GM12874 (cell line): ENCODE measurements around the gene BANF1.

Experiments
- TF ChIP-seq, protein P1 (sequence below): IDR thresholded peaks from 2 replicates; pipeline ENCODE4 v1.5.1; 2011; ENCODE audit warnings: low read depth, mild to moderate bottlenecking, control low read depth, low read length, moderate library complexity; ENCODE audit not compliant: insufficient read depth

BANF1 gene

DNA sequence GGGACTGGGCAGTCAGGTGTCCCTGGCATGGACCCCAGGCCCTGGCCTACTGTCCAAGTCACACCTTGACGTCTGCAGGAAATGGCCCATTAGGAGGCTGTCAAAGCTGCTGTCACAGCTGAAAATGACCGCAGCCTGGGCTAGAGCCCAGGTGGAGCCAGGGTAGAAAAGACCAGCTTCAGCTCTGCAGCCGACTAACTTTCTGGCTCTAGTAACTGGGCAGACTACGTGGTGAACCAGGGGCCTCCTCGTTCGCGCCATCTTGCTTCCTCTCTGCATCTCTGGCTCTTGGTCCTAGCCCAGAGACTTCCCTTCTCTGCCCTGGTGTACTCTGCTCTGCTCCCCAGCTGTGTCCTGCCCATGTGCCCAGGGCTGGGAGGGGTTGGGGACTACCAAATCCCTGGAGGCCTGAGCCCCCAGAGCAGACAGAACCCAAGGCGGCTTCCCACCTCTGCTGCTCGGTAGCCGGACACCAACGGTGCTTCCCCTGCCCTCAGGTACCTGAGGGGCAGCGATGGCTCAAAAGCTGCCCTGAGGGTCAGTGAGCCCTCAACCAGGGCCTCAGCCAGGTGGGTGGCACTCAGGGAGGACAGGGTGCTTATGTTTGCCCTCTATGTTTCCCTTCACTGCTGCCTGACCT is 21.1 kb upstream of the BANF1 start:
- TF ChIP-seq, protein P1, sequence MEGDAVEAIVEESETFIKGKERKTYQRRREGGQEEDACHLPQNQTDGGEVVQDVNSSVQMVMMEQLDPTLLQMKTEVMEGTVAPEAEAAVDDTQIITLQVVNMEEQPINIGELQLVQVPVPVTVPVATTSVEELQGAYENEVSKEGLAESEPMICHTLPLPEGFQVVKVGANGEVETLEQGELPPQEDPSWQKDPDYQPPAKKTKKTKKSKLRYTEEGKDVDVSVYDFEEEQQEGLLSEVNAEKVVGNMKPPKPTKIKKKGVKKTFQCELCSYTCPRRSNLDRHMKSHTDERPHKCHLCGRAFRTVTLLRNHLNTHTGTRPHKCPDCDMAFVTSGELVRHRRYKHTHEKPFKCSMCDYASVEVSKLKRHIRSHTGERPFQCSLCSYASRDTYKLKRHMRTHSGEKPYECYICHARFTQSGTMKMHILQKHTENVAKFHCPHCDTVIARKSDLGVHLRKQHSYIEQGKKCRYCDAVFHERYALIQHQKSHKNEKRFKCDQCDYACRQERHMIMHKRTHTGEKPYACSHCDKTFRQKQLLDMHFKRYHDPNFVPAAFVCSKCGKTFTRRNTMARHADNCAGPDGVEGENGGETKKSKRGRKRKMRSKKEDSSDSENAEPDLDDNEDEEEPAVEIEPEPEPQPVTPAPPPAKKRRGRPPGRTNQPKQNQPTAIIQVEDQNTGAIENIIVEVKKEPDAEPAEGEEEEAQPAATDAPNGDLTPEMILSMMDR: no peak

DNA sequence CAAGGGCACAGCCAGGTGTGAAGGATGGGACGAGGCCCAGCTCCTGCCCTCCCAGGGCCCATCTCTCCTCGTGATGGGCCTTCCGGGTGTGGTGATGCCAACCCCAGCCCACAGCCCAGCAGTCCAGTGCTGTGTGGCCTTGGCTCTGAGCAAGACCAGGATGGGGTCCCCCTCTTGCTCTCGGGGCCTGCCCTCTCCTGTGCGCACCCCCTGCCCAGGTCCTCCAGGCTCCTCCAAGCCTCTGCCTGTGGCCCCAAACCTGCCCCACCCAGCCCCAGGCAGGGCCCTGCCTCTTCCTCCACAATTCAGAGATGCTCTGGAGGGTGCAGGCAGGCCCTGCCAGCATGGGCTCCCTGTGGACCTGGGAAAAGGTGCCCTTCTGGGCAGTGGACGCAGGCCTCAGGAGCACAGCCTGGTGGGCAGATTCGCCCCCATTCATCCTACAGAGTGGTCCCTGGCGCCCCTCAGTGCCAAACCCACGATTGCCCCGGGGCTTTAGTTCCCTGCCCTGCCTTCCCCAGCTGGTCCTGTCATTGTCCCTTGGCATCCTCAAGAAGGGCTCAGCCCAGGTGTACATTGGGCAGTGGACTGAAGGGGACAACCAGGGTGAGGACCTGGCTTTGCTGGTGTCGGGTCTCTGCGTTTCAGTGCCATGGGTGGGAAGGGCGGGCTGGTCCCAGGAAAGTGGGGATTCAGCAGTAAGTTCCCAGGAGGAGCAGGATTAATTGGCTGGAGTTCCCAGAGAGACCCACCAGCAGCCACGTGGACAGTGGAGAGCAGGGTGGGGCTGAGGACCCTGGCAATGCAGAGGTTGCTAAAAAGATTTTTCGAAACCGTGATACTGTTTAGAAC is 20.1 kb upstream of the BANF1 start:
- TF ChIP-seq, protein P1: no peak

DNA sequence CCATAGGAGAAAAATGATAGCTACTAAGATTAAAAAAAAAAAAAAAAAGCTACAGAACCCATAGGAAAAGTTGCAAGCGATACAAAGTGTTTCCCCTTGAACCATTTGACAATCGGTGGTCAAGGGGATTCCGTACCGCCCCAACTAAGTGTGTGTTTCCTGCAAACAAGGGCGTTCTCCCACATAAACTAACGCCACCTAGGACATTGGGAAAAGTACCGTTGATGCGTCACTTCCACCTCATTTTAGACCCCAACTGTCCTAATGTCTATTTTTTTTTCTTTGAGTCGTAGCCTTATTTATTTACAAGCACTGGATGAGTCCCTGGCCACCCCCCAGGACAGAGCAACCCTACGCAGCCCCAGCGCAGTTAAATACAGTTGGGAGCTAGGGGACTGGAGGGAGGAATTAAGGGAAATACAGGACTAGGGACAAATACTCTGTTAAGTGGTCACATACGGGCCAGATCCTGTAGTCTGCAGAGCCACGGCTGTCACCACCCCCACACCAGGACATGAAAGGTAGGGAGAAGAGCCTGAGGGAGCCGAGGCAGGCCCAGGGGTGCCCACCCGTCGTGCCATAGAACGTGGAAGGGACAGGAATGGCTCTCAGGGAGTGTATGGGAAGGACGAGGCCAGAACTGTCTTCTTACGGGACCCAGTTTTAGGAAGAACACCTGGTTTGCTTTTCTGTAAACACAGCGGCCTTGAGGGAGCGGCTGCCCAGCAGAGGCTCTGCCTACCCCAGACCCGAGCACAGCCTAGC is 19.3 kb upstream of the BANF1 start:
- TF ChIP-seq, protein P1: no peak

DNA sequence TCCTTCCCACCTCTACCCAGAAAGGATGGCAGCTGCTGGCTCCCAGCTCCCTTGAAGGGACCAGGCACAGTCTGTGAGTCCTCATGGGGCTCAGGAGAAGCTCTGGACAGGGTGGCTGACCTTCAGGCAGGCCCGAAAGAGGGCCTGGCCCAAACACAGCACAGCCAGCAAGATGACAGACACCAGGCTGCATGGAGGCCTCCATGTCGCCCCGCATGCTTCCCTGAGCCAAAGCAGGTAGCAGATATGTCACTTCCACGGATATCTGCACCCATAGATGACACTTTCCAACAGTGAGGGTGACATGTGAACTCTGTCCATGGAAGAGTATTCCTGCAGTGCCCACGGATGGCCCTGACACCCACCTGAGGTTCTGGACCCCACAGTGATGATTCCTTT is 18.7 kb upstream of the BANF1 start:
- TF ChIP-seq, protein P1: no peak

DNA sequence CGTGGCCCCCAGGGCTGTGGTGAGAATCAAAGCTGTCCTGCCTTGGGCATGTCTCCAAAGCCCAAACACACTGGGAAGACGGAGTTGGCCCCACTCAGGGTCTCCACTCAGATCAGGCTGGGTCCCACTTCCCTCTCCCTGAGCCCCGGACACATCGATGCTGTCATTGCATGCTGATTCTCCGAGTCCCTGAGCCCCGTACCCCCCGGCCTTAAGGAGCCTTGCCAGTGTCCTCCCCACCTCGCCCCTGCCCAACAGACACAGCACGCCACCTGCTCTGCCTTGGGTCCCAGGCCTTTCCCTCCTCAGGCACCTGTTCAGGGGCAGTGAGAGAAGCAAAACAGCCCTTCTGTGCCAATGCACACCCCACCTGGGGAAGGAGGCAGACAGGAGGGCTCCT is 15.0 kb upstream of the BANF1 start:
- TF ChIP-seq, protein P1: no peak

DNA sequence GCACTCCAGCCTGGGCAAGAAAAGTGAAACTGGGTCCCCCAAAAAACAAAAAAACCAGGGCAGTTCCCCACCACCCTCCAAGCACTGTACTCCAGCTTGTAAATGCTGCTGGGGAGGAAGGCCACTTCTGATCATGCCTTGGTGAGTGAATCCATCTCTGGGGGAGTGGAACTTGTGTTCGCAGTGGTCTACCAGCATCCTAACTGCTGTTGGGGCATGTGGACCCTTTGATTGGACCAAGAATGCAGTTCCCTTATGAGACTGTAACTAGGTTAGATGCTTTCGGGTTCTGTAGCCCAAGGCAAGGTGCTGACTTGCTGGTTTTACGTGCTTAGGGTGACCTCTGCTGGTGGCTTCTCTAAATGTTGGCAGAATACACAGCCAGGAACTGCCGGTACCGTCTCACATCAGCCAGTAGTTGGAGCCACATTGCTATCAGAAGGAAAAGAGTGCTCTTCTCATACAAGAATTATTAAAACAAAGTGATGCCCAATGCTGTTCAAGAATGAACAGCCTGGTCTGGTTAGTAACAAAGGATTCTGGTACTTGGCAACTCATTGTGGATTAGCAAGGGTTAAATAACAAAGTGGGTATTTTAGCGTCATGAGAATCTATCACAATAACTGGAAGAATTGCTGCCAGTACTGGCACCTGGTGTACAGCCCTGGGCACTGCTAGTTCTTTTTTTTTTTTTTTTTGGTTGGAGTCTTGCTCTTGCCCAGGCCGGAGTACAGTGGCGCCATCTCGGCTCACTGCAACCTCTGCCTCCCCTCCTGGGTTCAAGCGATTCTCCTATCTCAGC is 13.3 kb upstream of the BANF1 start:
- TF ChIP-seq, protein P1: peak; percentile 81
